SU-DHL-6 (cell line): ENCODE results near the gene OR56A5.

ENCODE experiments used
- EZH2phosphoT487 ChIP-seq: fragments of 200-600 bp; sonication (generic), shearing (Covaris generic); conservative IDR thresholded peaks from 2 replicates; pipeline ENCODE4 v1.6.1; 2018; ENCODE audit warnings: mild to moderate bottlenecking, antibody characterized with exemption, low read length, moderate library complexity, mixed read lengths
- TF ChIP-seq, protein P1 (sequence below): fragments of 200-600 bp; sonication (generic); IDR thresholded peaks from one replicate; pipeline ENCODE4 v1.5.1; 2017; ENCODE audit warnings: antibody characterized with exemption, mild to moderate bottlenecking, low read length, moderate library complexity; ENCODE audit not compliant: insufficient read depth, poor library complexity, severe bottlenecking

DNA sequence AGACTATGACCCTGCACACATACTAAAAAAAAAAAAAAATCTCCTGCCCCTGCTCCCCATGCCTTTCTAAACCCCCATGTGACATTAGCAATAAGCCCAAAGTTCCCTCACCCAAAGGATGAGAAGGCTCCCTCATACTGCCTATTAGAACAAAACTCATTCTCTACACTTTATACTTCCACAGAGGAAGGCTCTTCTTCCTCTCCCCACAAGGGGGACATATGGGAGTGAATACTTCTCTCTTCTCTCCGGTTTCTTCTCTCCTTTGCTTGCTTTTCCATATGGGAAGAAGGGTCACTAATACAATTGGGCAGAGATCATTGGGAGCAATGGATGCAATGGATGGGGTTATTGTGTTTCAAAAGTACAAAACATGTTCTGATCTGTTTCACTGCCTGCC lies 15.1 kb upstream of the OR56A5 start:
- TF ChIP-seq, protein P1, sequence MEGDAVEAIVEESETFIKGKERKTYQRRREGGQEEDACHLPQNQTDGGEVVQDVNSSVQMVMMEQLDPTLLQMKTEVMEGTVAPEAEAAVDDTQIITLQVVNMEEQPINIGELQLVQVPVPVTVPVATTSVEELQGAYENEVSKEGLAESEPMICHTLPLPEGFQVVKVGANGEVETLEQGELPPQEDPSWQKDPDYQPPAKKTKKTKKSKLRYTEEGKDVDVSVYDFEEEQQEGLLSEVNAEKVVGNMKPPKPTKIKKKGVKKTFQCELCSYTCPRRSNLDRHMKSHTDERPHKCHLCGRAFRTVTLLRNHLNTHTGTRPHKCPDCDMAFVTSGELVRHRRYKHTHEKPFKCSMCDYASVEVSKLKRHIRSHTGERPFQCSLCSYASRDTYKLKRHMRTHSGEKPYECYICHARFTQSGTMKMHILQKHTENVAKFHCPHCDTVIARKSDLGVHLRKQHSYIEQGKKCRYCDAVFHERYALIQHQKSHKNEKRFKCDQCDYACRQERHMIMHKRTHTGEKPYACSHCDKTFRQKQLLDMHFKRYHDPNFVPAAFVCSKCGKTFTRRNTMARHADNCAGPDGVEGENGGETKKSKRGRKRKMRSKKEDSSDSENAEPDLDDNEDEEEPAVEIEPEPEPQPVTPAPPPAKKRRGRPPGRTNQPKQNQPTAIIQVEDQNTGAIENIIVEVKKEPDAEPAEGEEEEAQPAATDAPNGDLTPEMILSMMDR = no peak
- TF ChIP-seq EZH2phosphoT487 = no peak
